ENCODE results near the gene NR2F1-AS1. TPM values are rescaled to one million over a fixed set of nuclear protein-coding genes. Genes with fewer than 3 reads are reported as not detected.
"Not testable (repeated sequence)": the region's sequence is repeated elsewhere in the genome, so short reads cannot be mapped to it uniquely, and the experiment has no call there.

Gene NR2F1-AS1
- total and polyA plus RNA-seq, 9 of the 15 experiments (the other 6 are each of a cell fraction or from before 2014, with no cell fraction given) = not detected

GRCh38 chr5:93510626-93511380 is 70.2 kb downstream of the NR2F1-AS1 start:
- no peak for FAIRE-seq
- in situ Hi-C loops (cut with MboI) (no loop called here), intact Hi-C loops (cut with micrococcal nuclease) (no loop called here)
- no peak for ATAC-seq
- H3K9me3 ChIP-seq (replicated peaks; ENCODE audit: control insufficient read depth, insufficient read depth, low read depth, low read length) = no peaks in the 10 kb centered on the region; the same call in 1 of the 2 replicates
- no peak overlapping the region for H3K4me2 ChIP-seq (ENCODE audit: insufficient read depth, low read length)
- 0% methylated on average over 2 of the region's 2 CpGs for WGBS (ENCODE audit: insufficient coverage, low coverage, missing lambda C conversion rate)
- H3K79me2 ChIP-seq (ENCODE audit: control insufficient read depth, insufficient read depth, low read length) = no peaks in the 10 kb centered on the region
- H3K4me3 ChIP-seq = no peak overlapping the region
- H3K36me3 ChIP-seq (ENCODE audit: control insufficient read depth, insufficient read depth, low read length) = no peaks in the 10 kb centered on the region
- POLR2A ChIA-PET = no interaction called here
- no peaks in the 10 kb centered on the region for H4K20me1 ChIP-seq (replicated peaks; ENCODE audit: control insufficient read depth, insufficient read depth, low read length)
- no peak overlapping the region for H2AFZ ChIP-seq (ENCODE audit: low read depth, low read length)
- no peaks in the 10 kb centered on the region for H3K9me1 ChIP-seq (ENCODE audit: control insufficient read depth, insufficient read depth, low read length)
- BruUV-seq (replicated peaks) = no TSS peak
- H3K27me3 ChIP-seq (ENCODE audit: control insufficient read depth in 2 of 2, insufficient read depth in 2 of 2, low read length in 2 of 2) = no peaks in the 10 kb centered on the region
- TF ChIP-seq SREBF2 (CRISPR knock-in tag; IDR thresholded peaks at IDR 0.05) (no peak), HDAC8 (tag; IDR thresholded peaks at IDR 0.05) (no peak), IRF9 (tag; IDR thresholded peaks at IDR 0.05) (no peak), TAF1 (IDR thresholded peaks at IDR 0.05; ENCODE audit: control insufficient read depth, extremely low read depth, insufficient read depth, low read length, severe bottlenecking) (no peak), CBFB (CRISPR knock-in tag; IDR thresholded peaks at IDR 0.05) (no peak), THRB (CRISPR knock-in tag; conservative IDR thresholded peaks at IDR 0.05) (no peak), STAT6 (CRISPR knock-in tag; IDR thresholded peaks at IDR 0.05) (no peak), MAFF (IDR thresholded peaks at IDR 0.05; ENCODE audit: low read length) (no peak), IRF2 (CRISPR knock-in tag; IDR thresholded peaks at IDR 0.05) (no peak), ZNF408 (CRISPR knock-in tag; IDR thresholded peaks at IDR 0.05; ENCODE audit: low read depth) (no peak)
- H3K9ac ChIP-seq (ENCODE audit: insufficient read depth in 1 of 2, low read depth in 2 of 2, low read length in 2 of 2) = no peak overlapping the region
- CTCF ChIA-PET (ENCODE audit: low intra/inter-chr PET ratio) = no interaction called here
- no peak for DNase-seq (ENCODE audit: extremely low read depth in 1 of 4, low spot score in 3 of 4)
- H3K4me1 ChIP-seq (replicated peaks in 1 of 2; ENCODE audit: control insufficient read depth in 2 of 2, insufficient read depth in 2 of 2, low read length in 2 of 2) = no peaks in the 10 kb centered on the region
- H3K27ac ChIP-seq (ENCODE audit: extremely low read depth, low read depth, low read length) = no peak overlapping the region

GRCh38 chr5:93505553-93505952 is 75.5 kb downstream of the NR2F1-AS1 start:
- intact Hi-C loops (cut with micrococcal nuclease); FAIRE-seq; H4K20me1 ChIP-seq (replicated peaks; ENCODE audit: control insufficient read depth, insufficient read depth, low read length); H3K27ac ChIP-seq (ENCODE audit: extremely low read depth, low read depth, low read length); H3K4me3 ChIP-seq; BruUV-seq (replicated peaks); in situ Hi-C loops (cut with MboI); ATAC-seq; H3K4me2 ChIP-seq (ENCODE audit: insufficient read depth, low read length); POLR2A ChIA-PET; H2AFZ ChIP-seq (ENCODE audit: low read depth, low read length); H3K9me1 ChIP-seq (ENCODE audit: control insufficient read depth, insufficient read depth, low read length); H3K9me3 ChIP-seq (replicated peaks; ENCODE audit: control insufficient read depth, insufficient read depth, low read depth, low read length); H3K36me3 ChIP-seq (ENCODE audit: control insufficient read depth, insufficient read depth, low read length); H3K4me1 ChIP-seq (replicated peaks in 1 of 2; ENCODE audit: control insufficient read depth in 2 of 2, insufficient read depth in 2 of 2, low read length in 2 of 2); CTCF ChIA-PET (ENCODE audit: low intra/inter-chr PET ratio); H3K79me2 ChIP-seq (ENCODE audit: control insufficient read depth, insufficient read depth, low read length); DNase-seq (ENCODE audit: extremely low read depth in 1 of 4, low spot score in 3 of 4); H3K9ac ChIP-seq (ENCODE audit: insufficient read depth in 1 of 2, low read depth in 2 of 2, low read length in 2 of 2); H3K27me3 ChIP-seq (ENCODE audit: control insufficient read depth in 2 of 2, insufficient read depth in 2 of 2, low read length in 2 of 2): not testable (repeated sequence)
- WGBS (ENCODE audit: insufficient coverage, low coverage, missing lambda C conversion rate) = 0% methylated on average over 3 of the region's 3 CpGs

All from K562 (cell line).